BJ (cell line): ENCODE measurements around the gene OR5B17. TPM values are rescaled to one million over a fixed set of nuclear protein-coding genes. Genes with fewer than 3 reads are reported as not detected.

Experiments used
- CTCF ChIA-PET: fragments of 350-600 bp; formaldehyde crosslinking; extraction: SDS; loops from one replicate; lab custom pipeline; 2021; ENCODE audit warnings: antibody characterized with exemption, inconsistent platforms; lab: Yijun Ruan, JAX
- POLR2A ChIA-PET: fragments of 300-600 bp; sonication (Branson Sonifier 250); formaldehyde crosslinking; extraction: SDS; loops from one replicate; lab custom pipeline; 2021; ENCODE audit warnings: antibody characterized with exemption; lab: Charles Lee
- DNase-seq: peaks from one replicate; pipeline ENCODE4 v3.0.0-alpha.2; 2011; ENCODE audit warnings: low read depth
- H3K27me3 ChIP-seq: 2 replicates; pipeline ENCODE4 v1.6.0; 2011; ENCODE audit warnings: low read length; ENCODE audit not compliant: control insufficient read depth, insufficient read depth
- H3K36me3 ChIP-seq: 2 replicates; pipeline ENCODE4 v1.5.1; 2011; ENCODE audit warnings: low read length; ENCODE audit not compliant: control insufficient read depth, insufficient read depth
- H3K4me3 ChIP-seq: 2 replicates; pipeline ENCODE4 v1.5.1; 2011; ENCODE audit warnings: low read depth, mild to moderate bottlenecking, control low read depth, low read length
- polyA plus RNA-seq: library from polyadenylated mRNA; depleted of rRNA; stranded (reverse); fragments of >200 nt; gene quantifications from 2 replicates; pipeline ENCODE4 v1.2.3, GENCODE V29; 2011; rRNA removed
- TF ChIP-seq, protein P1 (sequence below): IDR thresholded peaks from 2 replicates; pipeline ENCODE4 v1.5.1; 2011; ENCODE audit warnings: low read depth, mild to moderate bottlenecking, control low read depth, inconsistent platforms, low read length, moderate library complexity; ENCODE audit not compliant: insufficient read depth

OR5B17 gene
- polyA plus RNA-seq, 1 experiment: not detected

DNA sequence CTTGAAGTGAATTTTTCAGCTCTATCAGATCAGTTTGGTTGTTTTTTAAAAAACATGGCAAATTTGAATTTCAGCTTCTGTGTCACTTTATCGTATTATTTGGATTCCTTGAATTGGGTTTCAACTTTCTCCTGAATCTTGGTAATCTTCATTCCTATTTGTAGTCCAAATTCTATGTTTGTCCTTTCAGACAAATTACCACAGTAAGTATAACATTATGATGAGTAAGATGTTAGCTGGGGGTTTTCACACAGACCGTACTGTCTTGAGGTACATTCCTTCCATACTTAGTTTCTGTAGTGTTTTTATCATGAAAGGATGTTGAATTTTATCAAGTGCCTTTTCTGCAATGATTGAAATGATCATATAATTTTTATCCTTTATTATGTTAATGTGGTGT is 28.0 kb downstream of the OR5B17 start:
- Histone ChIP-seq H3K36me3 (no peaks in the 10 kb centered on the region), H3K4me3 (no peak overlapping the region), H3K27me3 (no peaks in the 10 kb centered on the region)
- TF ChIP-seq, protein P1, sequence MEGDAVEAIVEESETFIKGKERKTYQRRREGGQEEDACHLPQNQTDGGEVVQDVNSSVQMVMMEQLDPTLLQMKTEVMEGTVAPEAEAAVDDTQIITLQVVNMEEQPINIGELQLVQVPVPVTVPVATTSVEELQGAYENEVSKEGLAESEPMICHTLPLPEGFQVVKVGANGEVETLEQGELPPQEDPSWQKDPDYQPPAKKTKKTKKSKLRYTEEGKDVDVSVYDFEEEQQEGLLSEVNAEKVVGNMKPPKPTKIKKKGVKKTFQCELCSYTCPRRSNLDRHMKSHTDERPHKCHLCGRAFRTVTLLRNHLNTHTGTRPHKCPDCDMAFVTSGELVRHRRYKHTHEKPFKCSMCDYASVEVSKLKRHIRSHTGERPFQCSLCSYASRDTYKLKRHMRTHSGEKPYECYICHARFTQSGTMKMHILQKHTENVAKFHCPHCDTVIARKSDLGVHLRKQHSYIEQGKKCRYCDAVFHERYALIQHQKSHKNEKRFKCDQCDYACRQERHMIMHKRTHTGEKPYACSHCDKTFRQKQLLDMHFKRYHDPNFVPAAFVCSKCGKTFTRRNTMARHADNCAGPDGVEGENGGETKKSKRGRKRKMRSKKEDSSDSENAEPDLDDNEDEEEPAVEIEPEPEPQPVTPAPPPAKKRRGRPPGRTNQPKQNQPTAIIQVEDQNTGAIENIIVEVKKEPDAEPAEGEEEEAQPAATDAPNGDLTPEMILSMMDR: no peak
- ChIA-PET POLR2A (no interaction called here), CTCF (no interaction called here)
- no peak for DNase-seq

DNA sequence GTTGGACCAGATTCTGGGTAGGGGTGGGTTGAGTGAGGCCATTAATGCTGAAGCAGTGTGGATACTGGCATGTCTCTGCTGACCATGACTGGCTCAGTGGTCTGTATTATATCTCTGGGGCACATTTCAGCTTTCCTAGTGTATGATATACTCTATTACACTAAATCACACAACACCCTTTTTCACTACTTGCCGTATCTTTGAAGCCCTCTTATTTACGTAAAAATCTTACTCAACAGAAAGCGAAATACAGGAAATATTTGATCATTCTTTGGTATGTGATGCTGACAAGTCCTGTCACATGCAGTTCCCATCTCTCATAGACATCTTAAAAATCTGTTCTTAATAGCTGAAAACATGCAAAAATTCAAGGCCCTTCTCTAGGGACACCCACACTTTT is 40.3 kb downstream of the OR5B17 start:
- TF ChIP-seq, protein P1: no peak
- Histone ChIP-seq H3K36me3 (no peaks in the 10 kb centered on the region), H3K27me3 (no peaks in the 10 kb centered on the region), H3K4me3 (no peak overlapping the region)
- ChIA-PET POLR2A (interaction anchor here (0.6 kb wide), 1 partner anchor 17 kb away, joined by 3 read pairs; no protein-coding TSS in a partner anchor), CTCF (interaction anchor here (0.7 to 0.9 kb wide), 2 partner anchors 28 to 1297 kb away, joined by 3 to 4 read pairs; no protein-coding TSS in a partner anchor)
- peak; percentile 52 for DNase-seq

DNA sequence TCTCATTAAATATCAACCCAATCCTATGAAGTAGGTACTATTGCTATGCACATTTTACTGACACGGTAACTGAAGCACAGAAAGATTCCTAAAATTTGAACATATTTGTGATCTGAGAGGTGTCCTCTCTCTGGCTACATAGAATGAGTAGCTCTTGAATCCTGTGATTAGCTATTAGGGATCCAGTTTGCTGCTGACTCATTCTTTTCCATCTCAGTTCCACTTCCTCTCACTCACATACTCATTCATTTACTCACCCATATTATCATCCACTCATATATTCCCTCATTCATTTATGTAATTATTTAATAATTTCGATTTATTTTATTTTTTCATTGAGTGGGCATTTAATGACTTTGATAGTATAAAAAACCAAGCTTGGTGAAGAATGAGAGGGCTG is 42.7 kb downstream of the OR5B17 start:
- TF ChIP-seq, protein P1: no peak
- ChIA-PET POLR2A (no interaction called here), CTCF (interaction anchor here (0.9 kb wide), 1 partner anchor 12 kb away, joined by 4 read pairs; no protein-coding TSS in a partner anchor)
- DNase-seq: no peak
- Histone ChIP-seq H3K4me3 (no peak overlapping the region), H3K27me3 (no peaks in the 10 kb centered on the region), H3K36me3 (no peaks in the 10 kb centered on the region)

Other genes with a start within 250 kb of the OR5B17 start
- gene OR9I1, start 233.5 kb downstream of the OR5B17 start, polyA plus RNA-seq: not detected in 2 replicates
- gene OR9Q2, start 170.0 kb downstream of the OR5B17 start, polyA plus RNA-seq: not detected in 2 replicates
- gene OR1S2, start 154.9 kb downstream of the OR5B17 start, polyA plus RNA-seq: not detected in 2 replicates
- not detected in 2 replicates for gene OR1S1, start 146.3 kb downstream of the OR5B17 start, polyA plus RNA-seq
- gene OR10Q1, start 130.2 kb downstream of the OR5B17 start, polyA plus RNA-seq: not detected in 2 replicates
- gene OR10W1, start 90.8 kb downstream of the OR5B17 start, polyA plus RNA-seq: not detected in 2 replicates
- not detected in 2 replicates for gene OR5B3, start 47.8 kb upstream of the OR5B17 start, polyA plus RNA-seq
- gene OR5B2, start 69.1 kb upstream of the OR5B17 start, polyA plus RNA-seq: not detected in 2 replicates
- not detected in 2 replicates for gene OR5B12, start 83.2 kb upstream of the OR5B17 start, polyA plus RNA-seq
- gene OR5B21, start 149.0 kb upstream of the OR5B17 start, polyA plus RNA-seq: not detected in 2 replicates
- gene LPXN, start 216.8 kb upstream of the OR5B17 start, polyA plus RNA-seq: 29.2 TPM in 2 replicates
- 18.3 and 33.5 TPM in 2 replicates for gene ZFP91, start 220.0 kb upstream of the OR5B17 start, polyA plus RNA-seq